ENCODE measurements around the gene LSM14A.
A peak's percentile ranks its signal among the peaks of the same experiment; 100 is the strongest.
"Not testable (repeated sequence)": the region's sequence is repeated elsewhere in the genome, so short reads cannot be mapped to it uniquely, and the experiment has no call there.

LSM14A gene

GRCh38 chr19:34159541-34159940, 12.8 kb upstream of the LSM14A start:
- DNase-seq, result not testable (repeated sequence)

- not testable (repeated sequence) for DNase-seq
Measured at GRCh38 chr19:34161902-34162301, 10.4 kb upstream of the LSM14A start.

GRCh38 chr19:34165295-34165738, 7.0 kb upstream of the LSM14A start:
- DNase-seq, result no peak

- not testable (repeated sequence) for DNase-seq
Measured at GRCh38 chr19:34169475-34170199, 2.7 kb upstream of the LSM14A start.

- DNase-seq, result no peak
Measured at GRCh38 chr19:34171539-34171876, 796 bp upstream of the LSM14A start.

- DNase-seq, result no peak
Measured at GRCh38 chr19:34172661-34173192, 423 bp downstream of the LSM14A start.

- DNase-seq, result peak; percentile 1
Measured at GRCh38 chr19:34173193-34173956, 1.1 kb downstream of the LSM14A start.

- DNase-seq, result not testable (repeated sequence)
Measured at GRCh38 chr19:34175173-34175572, 2.9 kb downstream of the LSM14A start.

- no peak for DNase-seq
Measured at GRCh38 chr19:34176581-34176980, 4.3 kb downstream of the LSM14A start.

- no peak for DNase-seq
Measured at GRCh38 chr19:34178274-34178610, 5.9 kb downstream of the LSM14A start.

GRCh38 chr19:34179066-34179465, 6.8 kb downstream of the LSM14A start:
- DNase-seq, result no peak

- DNase-seq, result no peak
Measured at GRCh38 chr19:34180273-34180672, 8.0 kb downstream of the LSM14A start.

- DNase-seq, result no peak
Measured at GRCh38 chr19:34180709-34181108, 8.4 kb downstream of the LSM14A start.

GRCh38 chr19:34181111-34181864, 9.0 kb downstream of the LSM14A start:
- DNase-seq, result no peak

- DNase-seq, result no peak
Measured at GRCh38 chr19:34182125-34182524, 9.8 kb downstream of the LSM14A start.

GRCh38 chr19:34184880-34185491, 12.7 kb downstream of the LSM14A start:
- DNase-seq, result no peak

GRCh38 chr19:34186205-34186604, 13.9 kb downstream of the LSM14A start:
- DNase-seq, result no peak

- no peak for DNase-seq
Measured at GRCh38 chr19:34187011-34187410, 14.7 kb downstream of the LSM14A start.

- no peak for DNase-seq
Measured at GRCh38 chr19:34188408-34188807, 16.1 kb downstream of the LSM14A start.

- no peak for DNase-seq
Measured at GRCh38 chr19:34189199-34189916, 17.1 kb downstream of the LSM14A start.

- DNase-seq, result no peak
Measured at GRCh38 chr19:34189917-34190425, 17.7 kb downstream of the LSM14A start.

GRCh38 chr19:34191355-34191962, 19.2 kb downstream of the LSM14A start:
- DNase-seq, result no peak

Data from NCI-H1092 treated with DMSO at 0.1 percent for 48 hours (cell line).